GM18498 (cell line): ENCODE data around the gene ZPR1.
"Not testable (repeated sequence)": the region's sequence is repeated elsewhere in the genome, so short reads cannot be mapped to it uniquely, and the experiment has no call there.

Experiments
- ATAC-seq: cut with Tn5 transposase; IDR thresholded peaks from one replicate; pipeline ENCODE4 v1.9.1; 2021; ENCODE audit warnings: mild to moderate bottlenecking, moderate library complexity; ENCODE audit not compliant: unreplicated experiment

ZPR1 gene, protein sequence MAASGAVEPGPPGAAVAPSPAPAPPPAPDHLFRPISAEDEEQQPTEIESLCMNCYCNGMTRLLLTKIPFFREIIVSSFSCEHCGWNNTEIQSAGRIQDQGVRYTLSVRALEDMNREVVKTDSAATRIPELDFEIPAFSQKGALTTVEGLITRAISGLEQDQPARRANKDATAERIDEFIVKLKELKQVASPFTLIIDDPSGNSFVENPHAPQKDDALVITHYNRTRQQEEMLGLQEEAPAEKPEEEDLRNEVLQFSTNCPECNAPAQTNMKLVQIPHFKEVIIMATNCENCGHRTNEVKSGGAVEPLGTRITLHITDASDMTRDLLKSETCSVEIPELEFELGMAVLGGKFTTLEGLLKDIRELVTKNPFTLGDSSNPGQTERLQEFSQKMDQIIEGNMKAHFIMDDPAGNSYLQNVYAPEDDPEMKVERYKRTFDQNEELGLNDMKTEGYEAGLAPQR

DNA sequence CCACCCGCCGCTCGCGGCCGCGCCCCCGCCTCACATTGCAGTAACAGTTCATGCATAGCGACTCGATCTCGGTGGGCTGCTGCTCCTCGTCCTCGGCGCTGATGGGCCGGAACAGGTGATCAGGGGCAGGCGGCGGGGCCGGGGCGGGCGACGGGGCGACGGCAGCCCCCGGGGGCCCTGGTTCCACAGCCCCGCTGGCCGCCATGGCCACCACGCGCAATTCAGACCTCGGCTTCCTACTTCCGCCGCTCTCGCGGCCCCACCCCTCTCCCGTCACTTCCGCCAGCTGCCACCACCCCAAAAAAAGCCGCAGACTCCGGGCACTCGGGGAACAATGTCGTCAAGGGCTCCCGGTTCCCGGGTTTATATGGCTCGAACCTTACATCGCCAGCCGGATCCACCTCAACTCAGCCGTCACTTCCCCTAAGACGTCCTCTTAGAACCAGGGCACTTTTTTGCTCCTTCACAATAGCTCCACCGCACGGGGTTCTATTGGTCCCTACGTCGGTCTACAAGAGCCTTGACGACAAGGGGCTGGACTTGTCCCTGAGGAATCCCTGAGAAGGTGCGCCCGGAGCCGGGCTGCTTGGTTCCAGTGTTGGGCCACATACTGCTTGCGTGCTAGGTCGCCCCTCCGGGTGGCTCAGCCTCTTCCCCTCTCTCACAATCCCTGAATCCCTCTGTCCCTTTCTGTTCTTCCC is at the start of gene ZPR1:
Gene ZPR1, minus strand, starts transcription at position 238 of the 701 bp plus-strand sequence. Its CDS starts 33 bp downstream, at position 205.
- peak; percentile 87 for ATAC-seq

DNA sequence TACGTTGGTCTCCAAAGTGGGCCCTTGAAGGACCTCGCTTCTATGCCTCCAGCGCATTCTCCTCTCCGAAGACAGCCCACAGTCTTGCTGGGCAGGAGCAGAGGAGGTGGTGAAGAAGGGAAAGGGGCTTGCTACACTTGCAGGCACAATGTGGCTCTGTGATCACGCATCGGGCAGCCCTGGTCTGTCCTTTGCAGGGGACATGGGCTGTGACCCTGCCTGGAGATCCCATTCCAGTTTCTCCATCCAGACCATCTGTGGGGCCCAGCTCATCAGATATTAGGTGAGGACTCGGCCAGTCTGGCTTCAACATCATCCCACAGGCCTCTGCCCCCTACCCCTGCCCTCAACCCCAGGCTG is 48.8 kb upstream of the ZPR1 start:
- no peak for ATAC-seq

DNA sequence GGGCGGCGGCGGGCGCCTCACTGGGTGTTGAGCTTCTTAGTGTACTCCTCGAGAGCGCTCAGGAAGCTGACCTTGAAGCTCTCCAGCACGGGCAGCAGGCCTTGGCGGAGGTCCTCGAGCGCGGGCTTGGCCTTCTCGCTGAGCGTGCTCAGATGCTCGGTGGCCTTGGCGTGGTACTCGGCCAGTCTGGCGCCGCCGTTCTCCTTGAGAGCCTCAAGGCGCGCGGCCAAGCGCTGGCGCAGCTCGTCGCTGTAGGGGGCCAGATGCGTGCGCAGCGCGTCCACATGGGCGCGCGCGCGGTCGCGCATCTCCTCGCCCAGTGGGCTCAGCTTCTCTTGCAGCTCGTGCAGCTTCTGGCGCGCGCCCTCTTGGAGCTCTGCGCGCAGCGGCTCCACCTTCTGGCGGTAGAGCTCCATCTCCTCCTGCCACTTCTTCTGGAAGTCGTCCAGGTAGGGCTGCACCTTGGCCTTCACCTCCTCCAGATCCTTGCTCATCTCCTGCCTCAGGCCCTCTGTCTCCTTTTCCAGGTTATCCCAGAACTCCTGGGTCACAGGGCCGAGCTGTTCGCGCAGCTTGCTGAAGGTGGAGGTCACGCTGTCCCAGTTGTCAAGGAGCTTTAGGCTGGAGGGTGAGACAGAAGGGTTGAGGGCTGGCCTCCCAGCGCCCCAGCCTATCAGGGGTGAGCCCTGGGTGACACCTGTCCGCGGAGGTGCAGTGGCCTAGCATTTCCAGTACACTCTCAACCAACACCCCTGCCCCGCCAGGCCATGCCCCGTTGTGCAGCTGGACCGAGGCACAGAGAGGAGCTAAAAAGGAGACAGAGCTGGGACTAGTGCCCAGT is 48.2 kb upstream of the ZPR1 start:
- ATAC-seq: peak; percentile 78

DNA sequence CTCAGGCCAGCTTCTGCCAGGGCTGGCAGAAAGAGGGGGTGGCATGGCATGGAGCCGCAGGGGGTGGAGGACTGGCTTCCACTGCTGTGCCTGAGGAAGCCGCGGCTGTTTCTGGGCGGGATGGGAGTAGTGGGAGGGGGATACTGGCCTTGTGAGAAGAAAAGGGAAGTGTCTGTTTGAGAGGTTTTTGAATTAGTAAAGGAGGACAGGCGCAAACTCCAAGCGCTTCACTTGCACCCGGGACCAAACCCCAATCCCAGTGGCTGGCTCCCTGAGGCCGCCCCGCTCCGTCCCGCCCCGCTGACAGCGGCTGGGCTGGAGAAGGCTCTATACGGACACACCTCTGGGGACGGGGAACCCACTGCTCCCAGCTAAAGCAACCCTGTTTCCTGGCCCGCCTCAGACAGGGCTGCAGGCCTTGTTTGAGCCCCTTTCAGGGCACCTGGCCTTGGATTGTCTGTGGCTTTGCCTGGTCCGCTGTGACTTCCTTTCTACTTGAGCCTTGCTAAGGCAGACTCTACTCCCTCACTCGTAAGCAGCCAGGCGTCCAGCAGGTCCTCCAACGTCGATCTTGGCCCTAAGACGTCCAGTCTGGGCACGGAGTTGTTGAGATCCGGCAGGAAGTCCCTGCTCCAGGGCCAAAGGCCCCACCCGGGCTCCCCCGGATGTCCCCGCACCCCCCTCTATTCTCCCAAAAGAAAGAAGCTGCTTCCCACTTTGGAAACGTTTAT is 47.4 kb upstream of the ZPR1 start:
- peak; percentile 5 for ATAC-seq

DNA sequence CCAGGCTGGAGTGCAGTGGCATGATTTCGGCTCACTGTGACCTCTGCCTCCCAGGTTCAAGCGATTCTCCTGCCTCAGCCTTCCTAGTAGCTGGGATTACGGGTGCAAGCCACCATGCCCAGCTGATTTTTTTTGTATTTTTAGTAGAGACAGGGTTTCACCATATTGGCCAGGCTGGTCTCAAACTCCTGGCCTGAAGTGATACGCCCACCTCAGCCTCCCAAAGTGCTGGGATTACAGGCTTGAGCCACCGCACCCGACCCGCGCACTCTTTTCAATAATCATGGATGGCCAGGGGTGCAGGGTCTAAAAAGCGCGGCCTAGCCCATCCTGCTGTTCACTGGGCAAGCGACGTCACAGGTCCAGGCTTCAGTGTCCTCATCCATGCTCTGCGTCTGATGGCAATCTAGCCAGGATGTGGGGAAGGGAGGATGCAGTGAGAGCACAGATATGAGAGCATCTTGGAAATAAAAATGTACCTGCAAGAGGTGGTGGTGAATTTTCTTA is 46.8 kb upstream of the ZPR1 start:
- ATAC-seq: not testable (repeated sequence)

DNA sequence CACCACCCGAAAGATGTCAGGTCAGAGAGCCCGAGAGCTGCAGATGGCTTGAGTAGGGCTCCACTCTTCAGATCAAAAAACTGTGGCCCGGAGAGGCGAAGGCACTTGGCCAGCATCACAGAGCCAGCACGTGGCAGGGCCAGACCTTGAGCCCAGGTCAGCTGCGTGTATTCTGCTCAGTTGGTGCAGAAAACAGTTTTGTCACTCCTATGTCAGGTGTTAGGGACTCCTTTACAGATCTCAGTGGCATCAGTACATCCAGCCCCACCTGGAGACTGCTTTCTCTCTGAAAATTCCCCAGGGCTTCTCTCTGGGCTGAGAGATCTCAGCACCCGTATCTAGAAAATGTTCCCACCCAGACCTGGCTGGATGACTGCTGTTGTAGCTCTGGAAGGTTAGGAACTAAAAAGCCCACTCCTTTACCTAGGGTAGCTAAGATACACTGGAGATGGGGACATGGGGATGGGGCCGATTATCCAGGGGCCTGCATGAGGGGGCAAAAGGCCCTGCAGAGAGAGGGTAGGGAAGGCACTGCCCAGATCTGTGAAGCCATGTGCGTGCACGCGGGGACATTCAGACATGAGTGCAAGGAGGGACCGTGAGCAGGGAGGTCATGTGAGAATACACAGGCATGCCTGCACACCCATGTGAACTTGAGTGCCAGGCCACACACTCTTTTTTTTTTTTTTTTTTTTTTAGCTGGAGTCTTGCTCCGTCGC is 46.2 kb upstream of the ZPR1 start:
- ATAC-seq: no peak

DNA sequence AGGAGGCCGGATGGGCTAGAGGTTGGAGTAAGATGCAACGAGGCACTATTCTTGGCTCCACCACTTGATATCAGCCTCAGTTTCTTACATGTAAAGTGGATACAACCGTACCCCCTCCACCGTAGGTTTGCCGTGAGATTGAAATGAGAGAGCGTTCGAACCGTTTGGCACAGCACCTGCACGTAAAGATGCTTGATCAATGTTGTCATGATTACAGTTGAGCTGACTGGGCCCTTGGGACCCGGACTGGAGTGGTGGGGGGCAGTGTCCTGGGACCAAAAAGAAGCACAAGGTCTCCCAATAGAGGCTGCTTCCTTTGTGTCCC is 45.6 kb upstream of the ZPR1 start:
- no peak for ATAC-seq

DNA sequence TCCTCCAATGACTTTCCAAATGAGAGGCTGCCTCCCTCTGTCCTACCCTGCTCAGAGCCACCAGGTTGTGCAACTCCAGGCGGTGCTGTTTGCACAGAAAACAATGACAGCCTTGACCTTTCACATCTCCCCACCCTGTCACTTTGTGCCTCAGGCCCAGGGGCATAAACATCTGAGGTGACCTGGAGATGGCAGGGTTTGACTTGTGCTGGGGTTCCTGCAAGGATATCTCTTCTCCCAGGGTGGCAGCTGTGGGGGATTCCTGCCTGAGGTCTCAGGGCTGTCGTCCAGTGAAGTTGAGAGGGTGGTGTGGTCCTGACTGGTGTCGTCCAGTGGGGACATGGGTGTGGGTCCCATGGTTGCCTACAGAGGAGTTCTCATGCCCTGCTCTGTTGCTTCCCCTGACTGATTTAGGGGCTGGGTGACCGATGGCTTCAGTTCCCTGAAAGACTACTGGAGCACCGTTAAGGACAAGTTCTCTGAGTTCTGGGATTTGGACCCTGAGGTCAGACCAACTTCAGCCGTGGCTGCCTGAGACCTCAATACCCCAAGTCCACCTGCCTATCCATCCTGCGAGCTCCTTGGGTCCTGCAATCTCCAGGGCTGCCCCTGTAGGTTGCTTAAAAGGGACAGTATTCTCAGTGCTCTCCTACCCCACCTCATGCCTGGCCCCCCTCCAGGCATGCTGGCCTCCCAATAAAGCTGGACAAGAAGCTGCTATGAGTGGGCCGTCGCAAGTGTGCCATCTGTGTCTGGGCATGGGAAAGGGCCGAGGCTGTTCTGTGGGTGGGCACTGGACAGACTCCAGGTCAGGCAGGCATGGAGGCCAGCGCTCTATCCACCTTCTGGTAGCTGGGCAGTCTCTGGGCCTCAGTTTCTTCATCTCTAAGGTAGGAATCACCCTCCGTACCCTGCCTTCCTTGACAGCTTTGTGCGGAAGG is 44.8 kb upstream of the ZPR1 start:
- no peak for ATAC-seq

DNA sequence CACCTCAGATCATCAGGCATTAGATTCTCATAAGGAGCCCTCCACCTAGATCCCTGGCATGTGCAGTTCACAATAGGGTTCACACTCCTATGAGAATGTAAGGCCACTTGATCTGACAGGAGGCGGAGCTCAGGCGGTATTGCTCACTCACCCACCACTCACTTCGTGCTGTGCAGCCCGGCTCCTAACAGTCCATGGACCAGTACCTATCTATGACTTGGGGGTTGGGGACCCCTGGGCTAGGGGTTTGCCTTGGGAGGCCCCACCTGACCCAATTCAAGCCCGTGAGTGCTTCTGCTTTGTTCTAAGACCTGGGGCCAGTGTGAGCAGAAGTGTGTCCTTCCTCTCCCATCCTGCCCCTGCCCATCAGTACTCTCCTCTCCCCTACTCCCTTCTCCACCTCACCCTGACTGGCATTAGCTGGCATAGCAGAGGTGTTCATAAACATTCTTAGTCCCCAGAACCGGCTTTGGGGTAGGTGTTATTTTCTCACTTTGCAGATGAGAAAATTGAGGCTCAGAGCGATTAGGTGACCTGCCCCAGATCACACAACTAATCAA is 44.0 kb upstream of the ZPR1 start:
- no peak for ATAC-seq

DNA sequence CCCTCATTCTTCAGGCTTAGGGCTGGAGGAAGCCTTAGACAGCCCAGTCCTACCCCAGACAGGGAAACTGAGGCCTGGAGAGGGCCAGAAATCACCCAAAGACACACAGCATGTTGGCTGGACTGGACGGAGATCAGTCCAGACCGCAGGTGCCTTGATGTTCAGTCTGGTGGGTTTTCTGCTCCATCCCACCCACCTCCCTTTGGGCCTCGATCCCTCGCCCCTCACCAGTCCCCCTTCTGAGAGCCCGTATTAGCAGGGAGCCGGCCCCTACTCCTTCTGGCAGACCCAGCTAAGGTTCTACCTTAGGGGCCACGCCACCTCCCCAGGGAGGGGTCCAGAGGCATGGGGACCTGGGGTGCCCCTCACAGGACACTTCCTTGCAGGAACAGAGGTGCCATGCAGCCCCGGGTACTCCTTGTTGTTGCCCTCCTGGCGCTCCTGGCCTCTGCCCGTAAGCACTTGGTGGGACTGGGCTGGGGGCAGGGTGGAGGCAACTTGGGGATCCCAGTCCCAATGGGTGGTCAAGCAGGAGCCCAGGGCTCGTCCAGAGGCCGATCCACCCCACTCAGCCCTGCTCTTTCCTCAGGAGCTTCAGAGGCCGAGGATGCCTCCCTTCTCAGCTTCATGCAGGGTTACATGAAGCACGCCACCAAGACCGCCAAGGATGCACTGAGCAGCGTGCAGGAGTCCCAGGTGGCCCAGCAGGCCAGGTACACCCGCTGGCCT is 42.5 kb upstream of the ZPR1 start:
- no peak for ATAC-seq

DNA sequence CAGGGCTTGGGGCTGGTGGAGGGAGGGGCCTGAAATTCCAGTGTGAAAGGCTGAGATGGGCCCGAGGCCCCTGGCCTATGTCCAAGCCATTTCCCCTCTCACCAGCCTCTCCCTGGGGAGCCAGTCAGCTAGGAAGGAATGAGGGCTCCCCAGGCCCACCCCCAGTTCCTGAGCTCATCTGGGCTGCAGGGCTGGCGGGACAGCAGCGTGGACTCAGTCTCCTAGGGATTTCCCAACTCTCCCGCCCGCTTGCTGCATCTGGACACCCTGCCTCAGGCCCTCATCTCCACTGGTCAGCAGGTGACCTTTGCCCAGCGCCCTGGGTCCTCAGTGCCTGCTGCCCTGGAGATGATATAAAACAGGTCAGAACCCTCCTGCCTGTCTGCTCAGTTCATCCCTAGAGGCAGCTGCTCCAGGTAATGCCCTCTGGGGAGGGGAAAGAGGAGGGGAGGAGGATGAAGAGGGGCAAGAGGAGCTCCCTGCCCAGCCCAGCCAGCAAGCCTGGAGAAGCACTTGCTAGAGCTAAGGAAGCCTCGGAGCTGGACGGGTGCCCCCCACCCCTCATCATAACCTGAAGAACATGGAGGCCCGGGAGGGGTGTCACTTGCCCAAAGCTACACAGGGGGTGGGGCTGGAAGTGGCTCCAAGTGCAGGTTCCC is 41.8 kb upstream of the ZPR1 start, which contains the start of gene APOC3:
Gene APOC3, plus strand, starts transcription at position 383 of the 659 bp plus-strand sequence. CDS start 676 bp downstream, outside the sequence.
- ATAC-seq: no peak

DNA sequence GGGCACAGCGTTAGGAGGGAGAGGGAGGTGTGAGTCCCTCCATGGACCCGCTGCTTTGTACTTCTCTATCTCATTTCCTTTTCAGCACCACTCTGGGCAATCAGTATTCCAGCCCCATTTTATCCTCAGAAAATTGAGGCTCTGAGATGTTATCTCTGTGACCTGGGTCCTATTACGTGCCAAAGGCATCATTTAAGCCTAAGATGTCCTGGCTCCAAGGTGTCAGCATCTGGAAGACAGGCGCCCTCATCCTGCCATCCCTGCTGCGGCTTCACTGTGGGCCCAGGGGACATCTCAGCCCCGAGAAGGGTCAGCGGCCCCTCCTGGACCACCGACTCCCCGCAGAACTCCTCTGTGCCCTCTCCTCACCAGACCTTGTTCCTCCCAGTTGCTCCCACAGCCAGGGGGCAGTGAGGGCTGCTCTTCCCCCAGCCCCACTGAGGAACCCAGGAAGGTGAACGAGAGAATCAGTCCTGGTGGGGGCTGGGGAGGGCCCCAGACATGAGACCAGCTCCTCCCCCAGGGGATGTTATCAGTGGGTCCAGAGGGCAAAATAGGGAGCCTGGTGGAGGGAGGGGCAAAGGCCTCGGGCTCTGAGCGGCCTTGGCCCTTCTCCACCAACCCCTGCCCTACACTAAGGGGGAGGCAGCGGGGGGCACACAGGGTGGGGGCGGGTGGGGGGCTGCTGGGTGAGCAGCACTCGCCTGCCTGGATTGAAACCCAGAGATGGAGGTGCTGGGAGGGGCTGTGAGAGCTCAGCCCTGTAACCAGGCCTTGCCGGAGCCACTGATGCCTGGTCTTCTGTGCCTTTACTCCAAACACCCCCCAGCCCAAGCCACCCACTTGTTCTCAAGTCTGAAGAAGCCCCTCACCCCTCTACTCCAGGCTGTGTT is 41.1 kb upstream of the ZPR1 start:
- no peak for ATAC-seq

DNA sequence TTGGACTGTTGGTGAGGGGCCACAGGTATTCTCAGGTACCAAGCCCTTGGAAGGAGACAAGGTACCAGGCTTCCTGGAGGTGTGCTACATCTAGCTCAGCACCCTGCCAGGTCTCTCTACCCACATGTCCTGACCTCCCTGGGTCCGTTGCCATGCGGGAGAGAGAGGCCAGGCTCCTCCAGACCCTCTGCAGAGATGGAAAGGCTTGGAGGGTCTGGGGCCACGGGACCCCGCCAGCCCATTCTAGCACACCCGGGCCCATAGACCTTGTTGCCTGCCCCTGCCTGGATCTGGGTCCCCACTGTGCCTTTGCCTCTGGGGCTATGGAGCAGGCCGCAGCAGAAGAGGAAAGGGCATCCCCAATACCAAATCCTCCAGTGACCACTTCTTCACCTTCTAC is 39.6 kb upstream of the ZPR1 start:
- ATAC-seq: no peak

DNA sequence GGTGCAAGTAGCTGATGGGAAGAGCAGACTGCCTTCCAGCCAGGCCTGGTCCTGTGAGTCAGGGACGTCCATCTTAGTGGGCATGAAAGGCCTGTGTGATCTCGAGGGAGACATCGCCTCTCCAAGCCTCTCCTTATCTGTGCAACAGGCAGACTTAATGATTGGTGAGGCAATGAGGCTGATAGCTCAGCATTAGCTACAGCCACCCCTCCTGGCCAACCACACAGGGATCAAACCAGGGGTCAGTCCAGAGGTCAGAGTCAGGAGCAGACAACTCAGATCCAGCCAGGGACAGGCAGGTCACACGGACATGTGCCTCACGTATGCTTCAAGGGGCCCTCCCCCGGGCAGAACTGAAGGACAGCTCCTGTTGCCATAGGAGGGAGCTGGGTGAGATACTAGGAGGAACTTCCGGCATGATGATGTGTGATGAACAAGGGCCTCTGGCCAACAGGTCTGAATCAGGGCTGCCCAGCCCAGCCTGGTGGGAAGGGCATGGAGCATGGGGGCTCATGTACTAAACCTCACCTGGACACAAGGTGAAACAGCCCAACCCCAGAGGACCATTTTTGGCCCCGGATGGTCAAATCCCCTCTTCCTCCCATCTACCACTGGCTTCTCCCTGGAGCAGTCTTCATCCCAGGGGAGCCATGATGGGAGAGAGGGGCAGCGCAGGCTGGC is 39.1 kb upstream of the ZPR1 start:
- ATAC-seq: no peak

DNA sequence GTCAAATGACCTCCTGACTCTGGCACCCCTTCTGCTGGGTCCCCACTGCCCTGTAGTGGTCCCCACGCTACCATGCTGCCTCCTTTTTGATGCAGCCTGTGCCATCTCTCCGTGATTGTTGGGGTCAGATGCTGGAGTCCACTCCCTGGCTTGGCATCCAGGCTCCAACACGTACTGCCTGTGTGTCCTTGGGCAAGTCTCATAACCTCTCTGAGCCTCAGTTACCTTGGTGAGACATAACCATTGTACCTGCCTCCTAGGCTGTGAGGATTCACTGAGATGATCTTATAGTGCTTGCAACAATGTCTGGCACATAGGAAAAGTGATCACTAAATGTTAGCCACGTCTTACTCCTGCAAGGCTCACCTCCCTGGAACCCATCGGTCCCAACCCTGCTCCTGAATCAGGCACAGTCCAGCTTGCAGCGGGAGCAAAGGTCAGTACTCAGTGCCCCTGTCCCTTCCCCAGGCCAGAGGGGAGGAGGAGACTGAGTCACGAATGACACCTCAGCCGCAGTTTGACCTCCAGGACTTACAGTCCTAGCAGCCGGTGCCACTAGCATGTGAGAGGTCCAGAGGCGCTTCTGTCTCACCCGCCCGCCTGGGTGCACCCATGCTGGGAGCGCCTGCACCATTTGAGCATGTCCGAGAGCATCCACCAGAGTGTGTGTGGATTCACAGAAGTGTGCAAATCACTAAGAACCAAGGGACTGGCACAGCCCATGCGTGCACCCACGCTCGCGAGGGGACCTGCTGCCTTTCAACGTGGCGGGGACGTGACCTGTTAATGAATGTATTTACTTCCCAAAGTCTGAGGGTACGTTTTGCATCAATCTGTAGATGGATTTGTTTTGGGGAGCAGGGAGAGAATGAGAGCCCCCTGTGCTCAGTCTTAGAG is 38.3 kb upstream of the ZPR1 start:
- no peak for ATAC-seq
